HepG2 (cell line): ENCODE measurements around the gene SNX10. TPM values are rescaled to one million over a fixed set of nuclear protein-coding genes. Genes with fewer than 3 reads are reported as not detected.

Source experiments
- NAIF1 ChIP-seq: sonication (generic); formaldehyde crosslinking; IDR thresholded peaks from 2 replicates; pipeline ENCODE4 v1.5.0; 2020; ENCODE audit warnings: mild to moderate bottlenecking, missing genetic modification reagents, borderline replicate concordance
- PCBP1 ChIP-seq: fragments of 200-400 bp; formaldehyde crosslinking; IDR thresholded peaks from 2 replicates; pipeline ENCODE4 v1.6.1; 2017; ENCODE audit warnings: mild to moderate bottlenecking, low read depth, low read length, borderline replicate concordance
- POGZ ChIP-seq: sonication (generic); formaldehyde crosslinking; IDR thresholded peaks from 2 replicates; pipeline ENCODE4 v1.4.0; 2020; ENCODE audit warnings: mild to moderate bottlenecking, missing genetic modification reagents
- REPIN1 ChIP-seq: sonication (generic); formaldehyde crosslinking; IDR thresholded peaks from 2 replicates; pipeline ENCODE4 v1.8.0; 2022; ENCODE audit warnings: missing genetic modification reagents, low read depth, mild to moderate bottlenecking, borderline replicate concordance
- RFX1 ChIP-seq: fragments of 450-650 bp; IDR thresholded peaks from 2 replicates; pipeline ENCODE4 v1.6.1; 2017
- ZBTB1 ChIP-seq: sonication (generic); formaldehyde crosslinking; IDR thresholded peaks from 2 replicates; pipeline ENCODE4 v1.4.0; 2020; ENCODE audit warnings: missing genetic modification reagents, borderline replicate concordance
- ZNF607 ChIP-seq: sonication (generic); formaldehyde crosslinking; IDR thresholded peaks from 2 replicates; pipeline ENCODE4 v1.5.1; 2020; ENCODE audit warnings: missing genetic modification reagents, mild to moderate bottlenecking, borderline replicate concordance
- ZNF644 ChIP-seq: IDR thresholded peaks from 2 replicates; pipeline ENCODE4 v1.6.1; 2016; ENCODE audit warnings: low read depth
- ZNF777 ChIP-seq: sonication (generic); formaldehyde crosslinking; IDR thresholded peaks from 2 replicates; pipeline ENCODE4 v1.4.0; 2020; ENCODE audit warnings: missing genetic modification reagents
- polyA plus RNA-seq, 8 experiments: library from polyadenylated mRNA; depleted of rRNA in 3 of 8; stranded (reverse) in 7 of 8; unstranded in 1 of 8; fragments of >200 nt; fragmentation: Illumina TruSeq in 4 of 8; extraction: Trizol in 4 of 8; gene quantifications; 2 replicates each; pipeline versions ENCODE4 v1.2.1 to v1.2.3, GENCODE V29; 2011 to 2016; ENCODE audit warnings: low read depth in 4 of 8, missing spikeins in 1 of 8, mixed read lengths in 1 of 8; ENCODE audit not compliant: insufficient read depth in 1 of 8
- total RNA-seq, 5 experiments: library from RNA; depleted of rRNA; stranded (reverse); fragments of >200 nt; fragmentation: Illumina TruSeq; extraction: Trizol; gene quantifications; 2 replicates each; pipeline ENCODE4 v1.2.3, GENCODE V29; 2016; ENCODE audit warnings: low read depth in 1 of 5
- TF ChIP-seq, protein P1 (sequence below): sonication (generic); formaldehyde crosslinking; IDR thresholded peaks from 2 replicates; pipeline ENCODE4 v1.5.0; 2020; ENCODE audit warnings: mild to moderate bottlenecking, missing genetic modification reagents, borderline replicate concordance
- TF ChIP-seq, protein P2 (sequence below): sonication (generic); formaldehyde crosslinking; IDR thresholded peaks from 2 replicates; pipeline ENCODE4 v1.4.0; 2020; ENCODE audit warnings: mild to moderate bottlenecking, missing genetic modification reagents
- TF ChIP-seq, protein P3 (sequence below): sonication (generic); formaldehyde crosslinking; IDR thresholded peaks from 2 replicates; pipeline ENCODE4 v1.5.0; 2020; ENCODE audit warnings: missing genetic modification reagents, mild to moderate bottlenecking, borderline replicate concordance
- TF ChIP-seq, protein P4 (sequence below): sonication (generic); formaldehyde crosslinking; IDR thresholded peaks from 2 replicates; pipeline ENCODE4 v1.8.1; 2022; ENCODE audit warnings: mild to moderate bottlenecking, missing genetic modification reagents

SNX10 gene
- total and polyA plus RNA-seq, 2 of the 13 experiments (the other 11 are each of a cell fraction or from before 2014, with no cell fraction given): 26.0 to 27.6 TPM

DNA sequence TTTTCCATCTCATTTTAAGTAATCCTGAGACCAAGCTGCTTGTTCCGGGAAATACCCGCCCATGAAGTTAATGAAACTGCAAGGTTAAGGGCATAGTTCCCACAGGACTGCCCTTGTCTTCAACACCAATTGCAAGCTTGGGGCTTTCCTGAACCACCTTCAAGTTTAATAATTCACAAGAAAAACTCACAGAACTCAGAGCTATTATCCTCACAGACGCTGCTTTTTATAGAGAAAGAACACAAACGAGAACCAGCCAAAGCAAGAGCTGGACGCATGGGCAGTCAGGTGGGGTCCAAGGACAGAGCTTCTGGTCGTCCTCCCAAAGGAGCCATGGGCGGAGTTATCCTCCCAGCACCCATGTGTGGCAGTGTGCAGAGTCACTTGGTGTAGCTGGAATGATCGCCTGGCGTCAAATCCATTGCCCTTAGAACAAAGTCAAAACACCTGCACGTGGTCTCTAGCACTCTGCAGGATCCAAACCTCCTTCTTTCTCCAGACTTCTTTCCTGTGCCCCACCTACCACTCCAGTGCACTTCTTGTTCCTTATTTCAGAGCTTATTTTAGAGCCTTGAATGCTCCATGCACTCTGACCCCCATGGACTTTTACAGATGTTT, 56.7 kb downstream of the SNX10 start (continued):
- TF ChIP-seq, protein P1, sequence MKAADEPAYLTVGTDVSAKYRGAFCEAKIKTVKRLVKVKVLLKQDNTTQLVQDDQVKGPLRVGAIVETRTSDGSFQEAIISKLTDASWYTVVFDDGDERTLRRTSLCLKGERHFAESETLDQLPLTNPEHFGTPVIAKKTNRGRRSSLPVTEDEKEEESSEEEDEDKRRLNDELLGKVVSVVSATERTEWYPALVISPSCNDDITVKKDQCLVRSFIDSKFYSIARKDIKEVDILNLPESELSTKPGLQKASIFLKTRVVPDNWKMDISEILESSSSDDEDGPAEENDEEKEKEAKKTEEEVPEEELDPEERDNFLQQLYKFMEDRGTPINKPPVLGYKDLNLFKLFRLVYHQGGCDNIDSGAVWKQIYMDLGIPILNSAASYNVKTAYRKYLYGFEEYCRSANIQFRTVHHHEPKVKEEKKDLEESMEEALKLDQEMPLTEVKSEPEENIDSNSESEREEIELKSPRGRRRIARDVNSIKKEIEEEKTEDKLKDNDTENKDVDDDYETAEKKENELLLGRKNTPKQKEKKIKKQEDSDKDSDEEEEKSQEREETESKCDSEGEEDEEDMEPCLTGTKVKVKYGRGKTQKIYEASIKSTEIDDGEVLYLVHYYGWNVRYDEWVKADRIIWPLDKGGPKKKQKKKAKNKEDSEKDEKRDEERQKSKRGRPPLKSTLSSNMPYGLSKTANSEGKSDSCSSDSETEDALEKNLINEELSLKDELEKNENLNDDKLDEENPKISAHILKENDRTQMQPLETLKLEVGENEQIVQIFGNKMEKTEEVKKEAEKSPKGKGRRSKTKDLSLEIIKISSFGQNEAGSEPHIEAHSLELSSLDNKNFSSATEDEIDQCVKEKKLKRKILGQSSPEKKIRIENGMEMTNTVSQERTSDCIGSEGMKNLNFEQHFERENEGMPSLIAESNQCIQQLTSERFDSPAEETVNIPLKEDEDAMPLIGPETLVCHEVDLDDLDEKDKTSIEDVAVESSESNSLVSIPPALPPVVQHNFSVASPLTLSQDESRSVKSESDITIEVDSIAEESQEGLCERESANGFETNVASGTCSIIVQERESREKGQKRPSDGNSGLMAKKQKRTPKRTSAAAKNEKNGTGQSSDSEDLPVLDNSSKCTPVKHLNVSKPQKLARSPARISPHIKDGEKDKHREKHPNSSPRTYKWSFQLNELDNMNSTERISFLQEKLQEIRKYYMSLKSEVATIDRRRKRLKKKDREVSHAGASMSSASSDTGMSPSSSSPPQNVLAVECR (CRISPR knock-in tag): peak; percentile 60; the same call in 1 of the 2 replicates
- 0 out of 2 replicates have a peak, but pooled peaks have one; percentile 42 for TF ChIP-seq ZNF607 (CRISPR knock-in tag)
- no peak for TF ChIP-seq RFX1
- TF ChIP-seq POGZ: peak; percentile 54
- TF ChIP-seq, protein P2, sequence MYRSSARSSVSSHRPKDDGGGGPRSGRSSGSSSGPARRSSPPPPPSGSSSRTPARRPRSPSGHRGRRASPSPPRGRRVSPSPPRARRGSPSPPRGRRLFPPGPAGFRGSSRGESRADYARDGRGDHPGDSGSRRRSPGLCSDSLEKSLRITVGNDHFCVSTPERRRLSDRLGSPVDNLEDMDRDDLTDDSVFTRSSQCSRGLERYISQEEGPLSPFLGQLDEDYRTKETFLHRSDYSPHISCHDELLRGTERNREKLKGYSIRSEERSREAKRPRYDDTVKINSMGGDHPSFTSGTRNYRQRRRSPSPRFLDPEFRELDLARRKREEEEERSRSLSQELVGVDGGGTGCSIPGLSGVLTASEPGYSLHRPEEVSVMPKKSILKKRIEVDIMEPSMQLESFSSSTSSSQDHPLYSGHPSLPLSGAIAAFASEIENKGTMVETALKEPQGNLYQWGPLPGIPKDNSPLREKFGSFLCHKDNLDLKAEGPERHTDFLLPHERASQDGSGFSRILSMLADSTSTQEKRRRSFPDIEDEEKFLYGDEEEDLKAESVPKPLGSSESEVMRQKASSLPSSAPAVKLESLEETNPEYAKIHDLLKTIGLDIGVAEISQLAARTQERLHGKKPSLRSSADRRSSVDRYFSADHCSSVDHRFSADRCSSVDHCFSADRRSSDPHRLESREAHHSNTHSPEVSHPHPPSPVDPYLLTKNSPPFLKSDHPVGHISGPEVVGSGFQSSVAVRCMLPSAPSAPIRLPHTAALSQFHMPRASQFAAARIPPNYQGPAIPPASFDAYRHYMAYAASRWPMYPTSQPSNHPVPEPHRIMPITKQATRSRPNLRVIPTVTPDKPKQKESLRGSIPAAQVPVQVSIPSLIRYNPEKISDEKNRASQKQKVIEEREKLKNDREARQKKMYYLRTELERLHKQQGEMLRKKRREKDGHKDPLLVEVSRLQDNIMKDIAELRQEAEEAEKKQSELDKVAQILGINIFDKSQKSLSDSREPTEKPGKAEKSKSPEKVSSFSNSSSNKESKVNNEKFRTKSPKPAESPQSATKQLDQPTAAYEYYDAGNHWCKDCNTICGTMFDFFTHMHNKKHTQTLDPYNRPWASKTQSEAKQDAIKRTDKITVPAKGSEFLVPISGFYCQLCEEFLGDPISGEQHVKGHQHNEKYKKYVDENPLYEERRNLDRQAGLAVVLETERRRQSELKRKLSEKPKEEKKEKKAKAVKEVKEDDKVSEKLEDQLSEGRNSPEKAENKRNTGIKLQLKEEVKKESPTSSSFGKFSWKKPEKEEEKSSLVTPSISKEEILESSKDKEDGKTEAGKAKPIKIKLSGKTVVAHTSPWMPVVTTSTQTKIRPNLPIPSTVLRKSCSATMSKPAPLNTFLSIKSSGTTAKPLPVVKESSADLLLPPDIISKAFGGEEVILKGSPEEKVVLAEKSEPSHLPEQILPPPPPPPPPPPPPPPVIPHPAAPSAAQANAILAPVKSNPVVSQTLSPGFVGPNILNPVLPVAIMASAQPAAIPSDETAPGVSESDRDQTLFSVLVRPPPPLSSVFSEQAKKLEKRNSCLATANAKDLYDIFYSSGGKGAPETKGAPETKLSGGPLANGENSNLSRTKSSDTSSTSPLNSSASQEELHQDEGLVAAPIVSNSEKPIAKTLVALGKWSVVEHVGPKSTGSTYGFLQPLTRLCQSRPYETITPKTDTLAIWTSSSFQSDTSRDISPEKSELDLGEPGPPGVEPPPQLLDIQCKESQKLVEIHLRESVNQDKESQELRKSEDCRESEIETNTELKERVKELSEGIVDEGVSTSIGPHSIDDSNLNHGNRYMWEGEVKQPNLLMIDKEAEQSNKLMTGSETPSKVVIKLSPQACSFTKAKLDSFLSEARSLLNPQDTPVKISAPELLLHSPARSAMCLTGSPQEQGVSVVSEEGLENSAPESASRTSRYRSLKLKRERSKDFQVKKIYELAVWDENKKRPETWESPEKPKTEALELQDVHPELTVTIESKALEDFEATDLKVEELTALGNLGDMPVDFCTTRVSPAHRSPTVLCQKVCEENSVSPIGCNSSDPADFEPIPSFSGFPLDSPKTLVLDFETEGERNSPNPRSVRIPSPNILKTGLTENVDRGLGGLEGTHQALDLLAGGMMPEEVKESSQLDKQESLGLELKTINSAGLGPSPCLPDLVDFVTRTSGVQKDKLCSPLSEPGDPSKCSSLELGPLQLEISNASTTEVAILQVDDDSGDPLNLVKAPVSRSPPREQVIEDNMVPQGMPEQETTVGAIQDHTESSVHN (CRISPR knock-in tag): no peak; the same call in 1 of the 2 replicates
- TF ChIP-seq PCBP1: no peak
- peak; percentile 67; the same call in 1 of the 2 replicates for TF ChIP-seq ZNF644 (CRISPR knock-in tag)
- TF ChIP-seq ZNF777 (CRISPR knock-in tag): 0 out of 2 replicates have a peak, but pooled peaks have one; percentile 31
- TF ChIP-seq REPIN1 (CRISPR knock-in tag): no peak; the same call in 1 of the 2 replicates
- TF ChIP-seq, protein P3, sequence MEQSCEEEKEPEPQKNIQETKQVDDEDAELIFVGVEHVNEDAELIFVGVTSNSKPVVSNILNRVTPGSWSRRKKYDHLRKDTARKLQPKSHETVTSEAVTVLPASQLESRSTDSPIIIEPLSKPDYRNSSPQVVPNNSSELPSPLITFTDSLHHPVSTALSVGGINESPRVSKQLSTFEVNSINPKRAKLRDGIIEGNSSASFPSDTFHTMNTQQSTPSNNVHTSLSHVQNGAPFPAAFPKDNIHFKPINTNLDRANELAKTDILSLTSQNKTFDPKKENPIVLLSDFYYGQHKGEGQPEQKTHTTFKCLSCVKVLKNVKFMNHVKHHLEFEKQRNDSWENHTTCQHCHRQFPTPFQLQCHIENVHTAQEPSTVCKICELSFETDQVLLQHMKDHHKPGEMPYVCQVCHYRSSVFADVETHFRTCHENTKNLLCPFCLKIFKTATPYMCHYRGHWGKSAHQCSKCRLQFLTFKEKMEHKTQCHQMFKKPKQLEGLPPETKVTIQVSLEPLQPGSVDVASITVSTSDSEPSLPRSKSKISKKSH (CRISPR knock-in tag): no peak
- TF ChIP-seq, protein P4, sequence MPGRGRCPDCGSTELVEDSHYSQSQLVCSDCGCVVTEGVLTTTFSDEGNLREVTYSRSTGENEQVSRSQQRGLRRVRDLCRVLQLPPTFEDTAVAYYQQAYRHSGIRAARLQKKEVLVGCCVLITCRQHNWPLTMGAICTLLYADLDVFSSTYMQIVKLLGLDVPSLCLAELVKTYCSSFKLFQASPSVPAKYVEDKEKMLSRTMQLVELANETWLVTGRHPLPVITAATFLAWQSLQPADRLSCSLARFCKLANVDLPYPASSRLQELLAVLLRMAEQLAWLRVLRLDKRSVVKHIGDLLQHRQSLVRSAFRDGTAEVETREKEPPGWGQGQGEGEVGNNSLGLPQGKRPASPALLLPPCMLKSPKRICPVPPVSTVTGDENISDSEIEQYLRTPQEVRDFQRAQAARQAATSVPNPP: no peak
- TF ChIP-seq NAIF1 (CRISPR knock-in tag): no peak
- TF ChIP-seq ZBTB1 (CRISPR knock-in tag): no peak
